Neural crest cell (in vitro differentiated cells): ENCODE data around the gene VTN. TPM values are rescaled to one million over a fixed set of nuclear protein-coding genes. Genes with fewer than 3 reads are reported as not detected.

Source experiments
- DNase-seq: peaks from one replicate; pipeline ENCODE4 v3.0.0; 2021; ENCODE audit warnings: low read depth, mixed read lengths, low spot score
- H3K27ac Mint-ChIP-seq: one replicate; pipeline ENCODE4 v1.8.0; 2021; ENCODE audit warnings: mild to moderate bottlenecking, mixed read lengths; ENCODE audit not compliant: unreplicated experiment
- H3K27me3 Mint-ChIP-seq: 2 replicates; pipeline ENCODE4 v1.8.0; 2021; ENCODE audit warnings: low read depth, mild to moderate bottlenecking, mixed read lengths
- H3K36me3 Mint-ChIP-seq: 2 replicates; pipeline ENCODE4 v1.8.0; 2021; ENCODE audit warnings: low read depth, mild to moderate bottlenecking, mixed read lengths
- H3K4me1 Mint-ChIP-seq: 2 replicates; pipeline ENCODE4 v1.8.0; 2021; ENCODE audit warnings: mixed read lengths
- H3K4me3 Mint-ChIP-seq: one replicate; pipeline ENCODE4 v1.8.0; 2021; ENCODE audit warnings: mild to moderate bottlenecking, mixed read lengths
- H3K9me3 Mint-ChIP-seq: 2 replicates; pipeline ENCODE4 v1.8.0; 2021; ENCODE audit warnings: mixed read lengths
- CTCF ChIP-seq: fragments of 200-600 bp; sonication (generic); conservative IDR thresholded peaks from 2 replicates; pipeline ENCODE4 v1.5.0; 2021; ENCODE audit warnings: antibody characterized with exemption, mild to moderate bottlenecking
- total RNA-seq: library from RNA; stranded (reverse); gene quantifications from 2 replicates; pipeline ENCODE4 v1.2.1, GENCODE V29; 2021

VTN gene
- total RNA-seq, 1 donor from 2014 or later: 0.40 TPM

GRCh38 chr17:28390563-28390962 lies 20.5 kb upstream of the VTN start:
- no peaks in the 10 kb centered on the region for H3K27me3 Mint-ChIP-seq
- DNase-seq: no peak
- H3K36me3 Mint-ChIP-seq: peaks cover 24% of the 10 kb centered on the region
- H3K4me3 Mint-ChIP-seq: no peak overlapping the region
- no peaks in the 10 kb centered on the region for H3K9me3 Mint-ChIP-seq
- no peak for TF ChIP-seq CTCF
- no peak overlapping the region for H3K27ac Mint-ChIP-seq
- H3K4me1 Mint-ChIP-seq: peaks cover 4% of the 10 kb centered on the region

DNA sequence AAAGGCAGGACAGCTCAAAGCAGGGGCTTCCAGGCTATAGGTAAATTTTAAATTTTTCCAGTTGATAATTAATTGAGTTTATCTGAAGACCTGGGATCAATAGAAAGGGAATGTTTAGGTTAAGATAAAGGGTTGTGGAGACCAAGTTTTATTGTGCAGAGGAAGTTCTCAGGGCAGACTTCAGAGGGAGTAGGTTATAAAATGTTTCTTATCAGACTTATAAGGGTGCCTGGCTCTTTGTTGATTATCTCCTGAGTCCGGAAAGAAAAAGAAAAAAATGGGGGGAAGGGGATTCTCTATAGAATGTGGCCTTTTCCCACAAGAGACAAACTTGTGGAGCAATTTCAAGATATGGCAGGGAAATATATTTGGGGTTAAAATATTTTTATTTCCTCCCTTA lies 20.0 kb upstream of the VTN start:
- Mint-ChIP-seq H3K36me3 (peaks cover 24% of the 10 kb centered on the region), H3K27ac (no peak overlapping the region), H3K4me3 (no peak overlapping the region), H3K4me1 (peaks cover 4% of the 10 kb centered on the region), H3K9me3 (no peaks in the 10 kb centered on the region), H3K27me3 (no peaks in the 10 kb centered on the region)
- no peak for DNase-seq
- no peak for TF ChIP-seq CTCF

GRCh38 chr17:28388106-28388505 lies 18.0 kb upstream of the VTN start:
- TF ChIP-seq CTCF: no peak
- Mint-ChIP-seq H3K4me1 (peaks cover 4% of the 10 kb centered on the region), H3K9me3 (no peaks in the 10 kb centered on the region), H3K27ac (no peak overlapping the region), H3K4me3 (no peak overlapping the region), H3K27me3 (peaks cover 10% of the 10 kb centered on the region), H3K36me3 (peaks cover 24% of the 10 kb centered on the region)
- no peak for DNase-seq

DNA sequence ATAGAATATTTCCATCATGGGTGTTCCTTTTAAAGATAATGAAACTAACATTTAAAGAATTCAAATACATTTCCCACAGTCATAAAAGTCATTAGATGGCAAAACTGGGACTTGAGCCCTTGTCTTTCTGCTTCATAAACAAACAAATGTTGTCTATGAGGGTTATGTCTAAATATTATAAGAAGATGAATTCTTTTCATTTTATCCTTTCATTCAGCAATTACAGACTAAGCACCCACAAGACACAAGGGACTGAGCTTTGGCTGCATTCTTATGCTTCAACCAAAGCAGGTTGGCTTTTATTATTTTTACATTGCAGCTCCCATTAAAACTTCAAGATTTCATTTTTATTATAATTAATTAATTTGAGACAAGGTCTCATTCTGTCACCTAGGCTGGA lies 16.3 kb upstream of the VTN start:
- peaks cover 7% of the 10 kb centered on the region for H3K4me1 Mint-ChIP-seq
- no peak for DNase-seq
- no peaks in the 10 kb centered on the region for H3K9me3 Mint-ChIP-seq
- peaks cover 30% of the 10 kb centered on the region for H3K36me3 Mint-ChIP-seq
- no peak overlapping the region for H3K27ac Mint-ChIP-seq
- H3K4me3 Mint-ChIP-seq: no peak overlapping the region
- H3K27me3 Mint-ChIP-seq: peaks cover 21% of the 10 kb centered on the region
- TF ChIP-seq CTCF: no peak

DNA sequence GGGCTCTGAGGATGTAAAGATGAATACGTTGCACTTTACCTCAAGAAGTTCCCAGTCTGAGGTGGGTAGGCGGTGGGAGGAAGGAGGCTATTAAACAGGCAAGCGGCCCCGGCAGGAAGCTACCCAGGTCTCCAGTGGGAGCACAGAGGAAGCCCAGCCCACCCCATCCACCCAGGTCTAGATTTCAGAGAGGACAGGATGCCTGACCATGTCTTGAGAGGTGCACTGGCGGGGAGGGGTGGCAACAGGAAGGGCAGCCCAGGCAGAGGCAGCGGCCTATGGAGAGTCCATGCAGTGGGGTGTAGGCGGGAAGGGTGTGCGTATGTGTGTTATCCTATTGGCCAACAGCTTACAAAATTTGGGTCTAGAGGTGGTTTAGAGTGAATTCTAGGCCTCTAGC lies 15.3 kb upstream of the VTN start:
- no peak for TF ChIP-seq CTCF
- peaks cover 9% of the 10 kb centered on the region for H3K4me1 Mint-ChIP-seq
- no peak overlapping the region for H3K27ac Mint-ChIP-seq
- H3K36me3 Mint-ChIP-seq: peaks cover 23% of the 10 kb centered on the region
- no peaks in the 10 kb centered on the region for H3K9me3 Mint-ChIP-seq
- H3K4me3 Mint-ChIP-seq: no peak overlapping the region
- DNase-seq: no peak
- H3K27me3 Mint-ChIP-seq: peaks cover 28% of the 10 kb centered on the region

- H3K9me3 Mint-ChIP-seq: no peaks in the 10 kb centered on the region
- no peak for TF ChIP-seq CTCF
- H3K36me3 Mint-ChIP-seq: peaks cover 23% of the 10 kb centered on the region
- peaks cover 32% of the 10 kb centered on the region for H3K27me3 Mint-ChIP-seq
- no peak overlapping the region for H3K4me3 Mint-ChIP-seq
- no peak overlapping the region for H3K27ac Mint-ChIP-seq
- no peak for DNase-seq
- peaks cover 13% of the 10 kb centered on the region for H3K4me1 Mint-ChIP-seq
These were observed 14.9 kb upstream of the VTN start for GRCh38 chr17:28385037-28385400.
